HEK293 (cell line): Measurements from ENCODE around the gene SLC1A2.

ENCODE experiments used
- CTCF ChIA-PET: fragments of 350-600 bp; formaldehyde crosslinking; extraction: SDS; loops from one replicate; lab custom pipeline; 2021; ENCODE audit warnings: antibody characterized with exemption; lab: Yijun Ruan, JAX
- POLR2A ChIA-PET: fragments of 300-600 bp; formaldehyde crosslinking; extraction: SDS; loops from one replicate; lab custom pipeline; 2020; ENCODE audit warnings: antibody characterized with exemption, inconsistent platforms; lab: Yijun Ruan, JAX
- H3K27ac ChIP-seq: fragments of 200-500 bp; sonication (Bioruptor generic); 2 replicates; pipeline ENCODE4 v1.5.1; 2014; ENCODE audit warnings: low read depth, low read length, control low read depth, inconsistent platforms; ENCODE audit errors: extremely low read depth
- H3K36me3 ChIP-seq, 2 experiments: fragments of 200-500 bp in 1 of 2; sonication (Bioruptor generic) in 1 of 2; 1 replicate in 1 of 2; 2 replicates in 1 of 2; pipeline ENCODE4 v1.5.1; 2014 to 2017; ENCODE audit warnings: inconsistent platforms in 2 of 2, low read length in 2 of 2; ENCODE audit not compliant: control insufficient read depth in 2 of 2, insufficient read depth in 1 of 2
- H3K4me1 ChIP-seq: fragments of 200-500 bp; sonication (Bioruptor generic); 2 replicates; pipeline ENCODE4 v1.5.1; 2014; ENCODE audit warnings: mild to moderate bottlenecking, low read length, inconsistent platforms; ENCODE audit not compliant: control insufficient read depth, insufficient read depth
- H3K4me3 ChIP-seq: 2 replicates; pipeline ENCODE4 v1.5.1; 2011; ENCODE audit warnings: low read depth, mild to moderate bottlenecking, control low read depth, low read length, moderate library complexity
- H3K9me3 ChIP-seq: fragments of 200-500 bp; sonication (Bioruptor generic); 2 replicates; pipeline ENCODE4 v1.5.1; 2014; ENCODE audit warnings: low read depth, low read length, inconsistent platforms; ENCODE audit not compliant: control insufficient read depth, insufficient read depth
- ATF2 ChIP-seq: fragments of 450-650 bp; formaldehyde crosslinking; IDR thresholded peaks from 2 replicates; pipeline ENCODE4 v1.5.1; 2016; ENCODE audit warnings: missing biosample characterization, missing genetic modification characterization, low read depth
- FEZF1 ChIP-seq: fragments of 450-650 bp; formaldehyde crosslinking; IDR thresholded peaks from 2 replicates; pipeline ENCODE4 v1.5.1; 2016; ENCODE audit warnings: missing biosample characterization, missing genetic modification characterization
- OSR2 ChIP-seq: fragments of 450-650 bp; formaldehyde crosslinking; IDR thresholded peaks from 2 replicates; pipeline ENCODE4 v1.5.1; 2016; ENCODE audit warnings: missing biosample characterization, missing genetic modification characterization
- SCRT1 ChIP-seq: fragments of 450-650 bp; formaldehyde crosslinking; IDR thresholded peaks from 2 replicates; pipeline ENCODE4 v1.5.1; 2016; ENCODE audit warnings: missing biosample characterization, missing genetic modification characterization, borderline replicate concordance
- SCRT2 ChIP-seq: fragments of 450-650 bp; formaldehyde crosslinking; IDR thresholded peaks from 2 replicates; pipeline ENCODE4 v1.5.1; 2016; ENCODE audit warnings: missing biosample characterization, missing genetic modification characterization
- YY1 ChIP-seq: fragments of 450-650 bp; formaldehyde crosslinking; IDR thresholded peaks from 2 replicates; pipeline ENCODE4 v1.5.1; 2018; ENCODE audit warnings: missing biosample characterization, missing genetic modification characterization
- ZBTB11 ChIP-seq: fragments of 450-650 bp; formaldehyde crosslinking; conservative IDR thresholded peaks from 2 replicates; pipeline ENCODE4 v1.5.1; 2016; ENCODE audit warnings: low read depth, missing biosample characterization, missing genetic modification characterization
- ZFHX2 ChIP-seq: fragments of 450-650 bp; formaldehyde crosslinking; conservative IDR thresholded peaks from 2 replicates; pipeline ENCODE4 v1.5.1; 2016; ENCODE audit warnings: missing biosample characterization, missing genetic modification characterization
- ZNF138 ChIP-seq: fragments of 450-650 bp; formaldehyde crosslinking; IDR thresholded peaks from 2 replicates; pipeline ENCODE4 v1.5.1; 2016; ENCODE audit warnings: missing biosample characterization, missing genetic modification characterization, borderline replicate concordance
- ZNF202 ChIP-seq: fragments of 450-650 bp; formaldehyde crosslinking; IDR thresholded peaks from 2 replicates; pipeline ENCODE4 v1.5.1; 2016; ENCODE audit warnings: missing biosample characterization, missing genetic modification characterization, borderline replicate concordance
- ZNF23 ChIP-seq: fragments of 450-650 bp; formaldehyde crosslinking; IDR thresholded peaks from 2 replicates; pipeline ENCODE4 v1.5.1; 2016; ENCODE audit warnings: missing biosample characterization, missing genetic modification characterization, borderline replicate concordance
- ZNF350 ChIP-seq: fragments of 450-650 bp; formaldehyde crosslinking; IDR thresholded peaks from 2 replicates; pipeline ENCODE4 v1.5.0; 2017; ENCODE audit warnings: missing biosample characterization, mild to moderate bottlenecking, missing genetic modification characterization
- ZNF544 ChIP-seq: fragments of 450-650 bp; formaldehyde crosslinking; IDR thresholded peaks from 2 replicates; pipeline ENCODE4 v1.5.0; 2017; ENCODE audit warnings: missing biosample characterization, missing genetic modification characterization
- ZNF623 ChIP-seq: fragments of 450-650 bp; formaldehyde crosslinking; IDR thresholded peaks from 2 replicates; pipeline ENCODE4 v1.5.1; 2016; ENCODE audit warnings: missing biosample characterization, missing genetic modification characterization
- ZNF701 ChIP-seq: fragments of 450-650 bp; formaldehyde crosslinking; IDR thresholded peaks from 2 replicates; pipeline ENCODE4 v1.5.1; 2016; ENCODE audit warnings: missing biosample characterization, missing genetic modification characterization
- TF ChIP-seq, protein P1 (sequence below): fragments of 450-650 bp; formaldehyde crosslinking; IDR thresholded peaks from 2 replicates; pipeline ENCODE4 v1.5.1; 2016; ENCODE audit warnings: missing biosample characterization, missing genetic modification characterization

Gene SLC1A2

GRCh38 chr11:35261197-35261596 is 158.2 kb downstream of the SLC1A2 start:
- H3K36me3 ChIP-seq: no peaks in the 10 kb centered on the region
- H3K27ac ChIP-seq: no peak overlapping the region
- POLR2A ChIA-PET: no interaction called here
- H3K4me3 ChIP-seq: no peak overlapping the region
- TF ChIP-seq, protein P1, sequence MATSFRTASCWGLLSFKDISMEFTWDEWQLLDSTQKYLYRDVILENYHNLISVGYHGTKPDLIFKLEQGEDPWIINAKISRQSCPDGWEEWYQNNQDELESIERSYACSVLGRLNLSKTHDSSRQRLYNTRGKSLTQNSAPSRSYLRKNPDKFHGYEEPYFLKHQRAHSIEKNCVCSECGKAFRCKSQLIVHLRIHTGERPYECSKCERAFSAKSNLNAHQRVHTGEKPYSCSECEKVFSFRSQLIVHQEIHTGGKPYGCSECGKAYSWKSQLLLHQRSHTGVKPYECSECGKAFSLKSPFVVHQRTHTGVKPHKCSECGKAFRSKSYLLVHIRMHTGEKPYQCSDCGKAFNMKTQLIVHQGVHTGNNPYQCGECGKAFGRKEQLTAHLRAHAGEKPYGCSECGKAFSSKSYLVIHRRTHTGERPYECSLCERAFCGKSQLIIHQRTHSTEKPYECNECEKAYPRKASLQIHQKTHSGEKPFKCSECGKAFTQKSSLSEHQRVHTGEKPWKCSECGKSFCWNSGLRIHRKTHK: no peak
- no peak for TF ChIP-seq SCRT1
- no peak for TF ChIP-seq ZNF350 (tag by site-specific recombination)
- TF ChIP-seq ZBTB11 (tag by site-specific recombination): no peak
- no peak for TF ChIP-seq ZNF202 (tag by site-specific recombination)
- no peak for TF ChIP-seq OSR2
- no peak for TF ChIP-seq ZNF138 (tag by site-specific recombination)
- no peak for TF ChIP-seq ZNF701 (tag by site-specific recombination)
- no peak for TF ChIP-seq ZFHX2
- no peak for TF ChIP-seq ZNF623
- TF ChIP-seq ZNF544 (tag by site-specific recombination): no peak
- TF ChIP-seq ATF2: no peak
- no peaks in the 10 kb centered on the region for H3K9me3 ChIP-seq
- no peaks in the 10 kb centered on the region for H3K4me1 ChIP-seq
- CTCF ChIA-PET: no interaction called here

- Histone ChIP-seq H3K4me1 (no peaks in the 10 kb centered on the region), H3K9me3 (no peaks in the 10 kb centered on the region), H3K36me3 (no peaks in the 10 kb centered on the region)
- TF ChIP-seq FEZF1 (tag by site-specific recombination): peak; percentile 61
- TF ChIP-seq ZNF23 (tag by site-specific recombination): no peak
- 0 out of 2 replicates have a peak, but pooled peaks have one; percentile 6 for TF ChIP-seq SCRT2 (tag by site-specific recombination)
- TF ChIP-seq, all 188 proteins: peak for 2
- POLR2A ChIA-PET: no interaction called here
- CTCF ChIA-PET: no interaction called here
- no peak overlapping the region for H3K27ac ChIP-seq
- H3K4me3 ChIP-seq: no peak overlapping the region
These were observed 158.9 kb downstream of the SLC1A2 start for GRCh38 chr11:35260342-35260985.

- no peak overlapping the region for H3K27ac ChIP-seq
- TF ChIP-seq YY1 (tag by site-specific recombination): no peak
- ChIA-PET POLR2A (no interaction called here), CTCF (no interaction called here)
- no peaks in the 10 kb centered on the region for H3K9me3 ChIP-seq
- H3K36me3 ChIP-seq: no peaks in the 10 kb centered on the region
- no peaks in the 10 kb centered on the region for H3K4me1 ChIP-seq
- no peak overlapping the region for H3K4me3 ChIP-seq
These were observed 159.8 kb downstream of the SLC1A2 start for GRCh38 chr11:35259529-35259928.
